ENCODE data around the gene FBXL7.

GRCh38 chr5:15752663-15753285 is 252.8 kb downstream of the FBXL7 start:
- TF ChIP-seq, protein P1, sequence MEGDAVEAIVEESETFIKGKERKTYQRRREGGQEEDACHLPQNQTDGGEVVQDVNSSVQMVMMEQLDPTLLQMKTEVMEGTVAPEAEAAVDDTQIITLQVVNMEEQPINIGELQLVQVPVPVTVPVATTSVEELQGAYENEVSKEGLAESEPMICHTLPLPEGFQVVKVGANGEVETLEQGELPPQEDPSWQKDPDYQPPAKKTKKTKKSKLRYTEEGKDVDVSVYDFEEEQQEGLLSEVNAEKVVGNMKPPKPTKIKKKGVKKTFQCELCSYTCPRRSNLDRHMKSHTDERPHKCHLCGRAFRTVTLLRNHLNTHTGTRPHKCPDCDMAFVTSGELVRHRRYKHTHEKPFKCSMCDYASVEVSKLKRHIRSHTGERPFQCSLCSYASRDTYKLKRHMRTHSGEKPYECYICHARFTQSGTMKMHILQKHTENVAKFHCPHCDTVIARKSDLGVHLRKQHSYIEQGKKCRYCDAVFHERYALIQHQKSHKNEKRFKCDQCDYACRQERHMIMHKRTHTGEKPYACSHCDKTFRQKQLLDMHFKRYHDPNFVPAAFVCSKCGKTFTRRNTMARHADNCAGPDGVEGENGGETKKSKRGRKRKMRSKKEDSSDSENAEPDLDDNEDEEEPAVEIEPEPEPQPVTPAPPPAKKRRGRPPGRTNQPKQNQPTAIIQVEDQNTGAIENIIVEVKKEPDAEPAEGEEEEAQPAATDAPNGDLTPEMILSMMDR (conservative IDR thresholded peaks at IDR 0.05) = no peak
- TF ChIP-seq EZH2 (IDR thresholded peaks at IDR 0.05; ENCODE audit: low read depth) = no peak
